ENCODE data around the gene UBLCP1. TPM values are rescaled to one million over a fixed set of nuclear protein-coding genes. Genes with fewer than 3 reads are reported as not detected.
"Not testable (repeated sequence)": the region's sequence is repeated elsewhere in the genome, so short reads cannot be mapped to it uniquely, and the experiment has no call there.

Gene UBLCP1
- total and polyA plus RNA-seq, 2 donors from 2014 or later, result 17.1 to 25.1 TPM

DNA sequence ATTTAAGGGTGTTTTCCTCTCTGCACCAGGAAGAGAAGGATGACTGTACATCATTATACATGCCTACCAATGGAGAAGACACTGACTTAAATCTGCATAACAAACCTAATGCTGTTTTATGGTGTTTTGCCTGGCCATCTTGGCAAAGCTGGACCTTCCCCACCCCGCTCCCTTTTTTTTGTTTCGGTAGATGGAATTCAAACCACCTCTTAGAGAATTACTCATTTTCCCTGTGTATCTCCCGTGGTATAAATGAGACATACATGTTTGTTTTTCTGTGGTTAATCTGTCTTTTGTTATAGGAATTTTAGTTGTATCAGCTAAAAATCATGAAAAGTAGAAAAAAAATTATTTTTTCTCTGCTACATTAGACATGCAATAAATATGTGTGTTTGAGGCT is 38.4 kb downstream of the UBLCP1 start:
- no peak for DNase-seq
- H3K36me3 ChIP-seq (ENCODE audit: control insufficient read depth in 2 of 3, insufficient read depth in 3 of 3, low read length in 3 of 3), result no peaks in the 10 kb centered on the region
- intact Hi-C loops (cut with DNase I), result no loop called here
- no peak for TF ChIP-seq CTCF (IDR thresholded peaks at IDR 0.05; ENCODE audit: borderline replicate concordance, extremely low read depth, insufficient read depth)
- H3K27me3 ChIP-seq (ENCODE audit: control insufficient read depth, insufficient read depth, low read length), result no peaks in the 10 kb centered on the region
- no peak overlapping the region for H3K27ac ChIP-seq (ENCODE audit: low read depth in 2 of 2, low read length in 2 of 2)
- no peak overlapping the region for H3K4me3 ChIP-seq (ENCODE audit: low read length in 3 of 3)
- no peak overlapping the region for H3K9ac ChIP-seq (ENCODE audit: low read length in 3 of 3)
- no peak for FAIRE-seq
- no peaks in the 10 kb centered on the region for H3K4me1 ChIP-seq (ENCODE audit: control insufficient read depth in 2 of 3, insufficient read depth in 2 of 3, low read depth in 1 of 3, low read length in 3 of 3)
- peaks cover 0 to 8% (median 0%) of the 10 kb centered on the region in 3 donors for H3K9me3 ChIP-seq (ENCODE audit: control insufficient read depth in 2 of 3, insufficient read depth in 1 of 3, low read length in 3 of 3)

GRCh38 chr5:159301929-159302860 is 39.1 kb downstream of the UBLCP1 start:
- intact Hi-C loops (cut with DNase I); H3K9me3 ChIP-seq (ENCODE audit: control insufficient read depth in 2 of 3, insufficient read depth in 1 of 3, low read length in 3 of 3); FAIRE-seq; DNase-seq; H3K27me3 ChIP-seq (ENCODE audit: control insufficient read depth, insufficient read depth, low read length); H3K4me3 ChIP-seq (ENCODE audit: low read length in 3 of 3); H3K27ac ChIP-seq (ENCODE audit: low read depth in 2 of 2, low read length in 2 of 2); H3K9ac ChIP-seq (ENCODE audit: low read length in 3 of 3); H3K36me3 ChIP-seq (ENCODE audit: control insufficient read depth in 2 of 3, insufficient read depth in 3 of 3, low read length in 3 of 3); H3K4me1 ChIP-seq (ENCODE audit: control insufficient read depth in 2 of 3, insufficient read depth in 2 of 3, low read depth in 1 of 3, low read length in 3 of 3): not testable (repeated sequence)

GRCh38 chr5:159303286-159303685 is 40.2 kb downstream of the UBLCP1 start:
- TF ChIP-seq CTCF (IDR thresholded peaks at IDR 0.05; ENCODE audit: borderline replicate concordance, extremely low read depth, insufficient read depth), result no peak
- Histone ChIP-seq H3K36me3 (ENCODE audit: control insufficient read depth in 2 of 3, insufficient read depth in 3 of 3, low read length in 3 of 3) (no peaks in the 10 kb centered on the region), H3K27ac (ENCODE audit: low read depth in 2 of 2, low read length in 2 of 2) (no peak overlapping the region), H3K4me1 (ENCODE audit: control insufficient read depth in 2 of 3, insufficient read depth in 2 of 3, low read depth in 1 of 3, low read length in 3 of 3) (no peaks in the 10 kb centered on the region), H3K27me3 (ENCODE audit: control insufficient read depth, insufficient read depth, low read length) (no peaks in the 10 kb centered on the region), H3K4me3 (ENCODE audit: low read length in 3 of 3) (no peak overlapping the region), H3K9me3 (ENCODE audit: control insufficient read depth in 2 of 3, insufficient read depth in 1 of 3, low read length in 3 of 3) (peaks cover 0 to 4% (median 0%) of the 10 kb centered on the region in 3 donors), H3K9ac (ENCODE audit: low read length in 3 of 3) (no peak overlapping the region)
- DNase-seq, result no peak
- FAIRE-seq, result no peak
- intact Hi-C loops (cut with DNase I), result no loop called here

GRCh38 chr5:159304961-159305595 is 42.0 kb downstream of the UBLCP1 start:
- intact Hi-C loops (cut with DNase I), result no loop called here
- no peak overlapping the region for H3K27ac ChIP-seq (ENCODE audit: low read depth in 2 of 2, low read length in 2 of 2)
- no peak for TF ChIP-seq CTCF (IDR thresholded peaks at IDR 0.05; ENCODE audit: borderline replicate concordance, extremely low read depth, insufficient read depth)
- no peak overlapping the region for H3K9ac ChIP-seq (ENCODE audit: low read length in 3 of 3)
- no peaks in the 10 kb centered on the region for H3K27me3 ChIP-seq (ENCODE audit: control insufficient read depth, insufficient read depth, low read length)
- H3K9me3 ChIP-seq (ENCODE audit: control insufficient read depth in 2 of 3, insufficient read depth in 1 of 3, low read length in 3 of 3), result peaks cover 0 to 4% (median 0%) of the 10 kb centered on the region in 3 donors
- peaks cover 0 to under 1% (median 0%) of the 10 kb centered on the region in 3 donors for H3K4me1 ChIP-seq (ENCODE audit: control insufficient read depth in 2 of 3, insufficient read depth in 2 of 3, low read depth in 1 of 3, low read length in 3 of 3)
- H3K4me3 ChIP-seq (ENCODE audit: low read length in 3 of 3), result no peak overlapping the region
- H3K36me3 ChIP-seq (ENCODE audit: control insufficient read depth in 2 of 3, insufficient read depth in 3 of 3, low read length in 3 of 3), result no peaks in the 10 kb centered on the region
- no peak for FAIRE-seq
- DNase-seq, result no peak
